Measurements from ENCODE around the gene ADAP2.

DNA sequence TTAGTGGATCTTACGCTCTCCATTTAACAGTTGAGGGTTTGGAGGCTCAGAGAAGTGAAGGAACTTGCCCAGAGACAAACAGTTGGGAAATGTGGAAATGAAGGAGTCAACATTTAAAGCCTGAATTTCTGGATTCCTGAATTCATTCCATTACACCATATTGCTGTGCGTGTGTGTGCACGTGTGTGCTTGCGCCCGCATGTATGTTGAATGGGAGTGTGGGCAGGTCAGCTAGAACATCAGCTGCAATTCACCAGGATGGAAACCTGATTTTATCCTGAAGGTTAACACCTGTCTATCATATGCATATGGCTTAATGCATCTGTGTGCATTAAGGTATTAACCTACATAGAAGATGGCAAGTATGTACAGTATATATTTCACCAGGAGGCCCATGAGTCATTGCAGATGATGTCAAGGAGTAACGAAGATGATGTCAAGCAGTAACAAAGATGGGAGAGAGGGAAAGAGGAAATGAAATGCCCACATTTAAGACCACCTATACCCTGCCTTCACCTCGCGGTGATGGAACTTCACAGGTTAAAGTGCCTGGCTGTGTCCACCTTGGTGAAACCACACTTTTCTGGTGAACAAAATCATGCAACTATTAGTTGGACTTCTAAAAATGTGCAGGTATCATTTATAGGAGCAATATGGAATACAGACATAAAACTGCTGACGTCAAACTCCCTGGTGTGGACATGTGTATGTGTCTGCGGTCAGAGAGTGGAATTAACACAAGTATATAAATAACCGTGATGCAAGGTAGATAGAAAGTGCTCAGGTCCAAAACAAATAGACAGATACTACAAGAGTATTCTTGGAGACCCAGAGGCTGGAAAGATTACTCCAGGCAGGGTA lies 832 bp upstream of the ADAP2 start:
- TF ChIP-seq, protein P1, sequence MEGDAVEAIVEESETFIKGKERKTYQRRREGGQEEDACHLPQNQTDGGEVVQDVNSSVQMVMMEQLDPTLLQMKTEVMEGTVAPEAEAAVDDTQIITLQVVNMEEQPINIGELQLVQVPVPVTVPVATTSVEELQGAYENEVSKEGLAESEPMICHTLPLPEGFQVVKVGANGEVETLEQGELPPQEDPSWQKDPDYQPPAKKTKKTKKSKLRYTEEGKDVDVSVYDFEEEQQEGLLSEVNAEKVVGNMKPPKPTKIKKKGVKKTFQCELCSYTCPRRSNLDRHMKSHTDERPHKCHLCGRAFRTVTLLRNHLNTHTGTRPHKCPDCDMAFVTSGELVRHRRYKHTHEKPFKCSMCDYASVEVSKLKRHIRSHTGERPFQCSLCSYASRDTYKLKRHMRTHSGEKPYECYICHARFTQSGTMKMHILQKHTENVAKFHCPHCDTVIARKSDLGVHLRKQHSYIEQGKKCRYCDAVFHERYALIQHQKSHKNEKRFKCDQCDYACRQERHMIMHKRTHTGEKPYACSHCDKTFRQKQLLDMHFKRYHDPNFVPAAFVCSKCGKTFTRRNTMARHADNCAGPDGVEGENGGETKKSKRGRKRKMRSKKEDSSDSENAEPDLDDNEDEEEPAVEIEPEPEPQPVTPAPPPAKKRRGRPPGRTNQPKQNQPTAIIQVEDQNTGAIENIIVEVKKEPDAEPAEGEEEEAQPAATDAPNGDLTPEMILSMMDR (conservative IDR thresholded peaks at IDR 0.05 in 1 of 2, IDR thresholded peaks at IDR 0.05 in 1 of 2; ENCODE audit: extremely low read depth in 1 of 2, insufficient read depth in 1 of 2, low read depth in 1 of 2, low read length in 2 of 2), result no peak
- no peak for TF ChIP-seq EZH2 (IDR thresholded peaks at IDR 0.05; ENCODE audit: borderline replicate concordance, low read length)

All from mammary epithelial cell (primary cell).